ENCODE results near the gene GGACT.

- TF ChIP-seq ZNF433 (tag by site-specific recombination; IDR thresholded peaks at IDR 0.05; ENCODE audit: low read depth) = no peak
- TF ChIP-seq CTCF (tag by site-specific recombination; IDR thresholded peaks at IDR 0.05) = no peak
- no peak for TF ChIP-seq ZBTB10 (tag by site-specific recombination; IDR thresholded peaks at IDR 0.05)
- no peak for TF ChIP-seq OVOL3 (tag by site-specific recombination; IDR thresholded peaks at IDR 0.05)
- TF ChIP-seq INSM2 (tag by site-specific recombination; IDR thresholded peaks at IDR 0.05) = no peak
- TF ChIP-seq ZNF37A (tag by site-specific recombination; IDR thresholded peaks at IDR 0.05) = no peak
- TF ChIP-seq ZNF423 (tag by site-specific recombination; IDR thresholded peaks at IDR 0.05) = no peak
- TF ChIP-seq TCF7L2 (IDR thresholded peaks at IDR 0.05; ENCODE audit: borderline replicate concordance, low read depth, low read length) = no peak
- TF ChIP-seq ELK4 (IDR thresholded peaks at IDR 0.05; ENCODE audit: borderline replicate concordance, low read depth, low read length) = no peak
Observed at GRCh38 chr13:100559886-100560285, 28.7 kb downstream of the GGACT start.
